ENCODE measurements around the gene HOOK2. TPM values are rescaled to one million over a fixed set of nuclear protein-coding genes. Genes with fewer than 3 reads are reported as not detected.
"Not testable (repeated sequence)": the region's sequence is repeated elsewhere in the genome, so short reads cannot be mapped to it uniquely, and the experiment has no call there.

HOOK2 gene
- 100 to 1,000 TPM; 138 to 387 (median 215) TPM for total RNA-seq

DNA sequence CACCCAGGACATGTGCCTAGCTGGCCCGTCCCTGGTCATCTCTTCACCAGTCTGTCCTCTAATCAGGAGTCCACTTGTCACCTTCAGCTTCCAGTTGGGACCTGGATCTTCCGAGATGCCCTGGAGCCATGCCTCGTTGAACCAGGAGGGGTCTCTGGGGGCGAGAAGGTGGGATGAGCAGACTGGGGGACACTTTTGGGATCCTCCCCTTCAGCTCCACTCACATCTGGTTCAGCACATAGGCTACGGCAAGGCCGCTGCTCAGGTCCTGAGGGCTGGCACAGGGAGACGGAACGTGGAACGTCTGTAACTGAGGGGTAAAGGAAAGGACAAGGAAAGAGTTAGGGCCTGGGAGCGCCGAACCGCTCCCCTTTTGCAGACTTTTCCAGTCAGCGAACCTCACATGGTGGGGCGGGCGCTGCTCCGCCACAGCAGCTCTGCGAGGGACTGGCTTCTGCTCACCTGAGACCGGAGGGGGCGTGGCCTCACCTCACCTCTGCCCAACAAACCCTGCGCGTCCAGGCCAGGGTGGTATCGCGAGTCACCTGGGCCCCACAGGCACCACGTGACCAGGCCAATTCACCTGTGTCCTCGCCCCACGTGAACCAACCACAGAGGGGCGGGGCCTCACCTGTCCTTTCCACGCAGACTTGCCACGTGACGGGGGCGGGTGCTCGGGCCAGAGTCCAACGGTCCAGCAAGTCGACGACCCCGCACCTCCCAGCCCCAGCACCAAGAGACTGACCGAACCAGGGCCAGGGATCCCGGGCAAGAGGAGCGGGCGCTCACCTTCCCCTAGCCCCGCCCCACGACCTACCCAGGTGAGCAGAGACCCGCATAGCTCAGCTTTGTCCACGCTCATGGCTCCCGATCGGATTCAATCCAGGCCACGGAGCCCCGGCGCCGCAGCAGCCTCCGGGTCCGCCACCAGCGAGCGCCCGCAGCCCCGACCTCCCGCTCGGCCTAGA, at the start of gene HOOK2:
HOOK2 (minus strand) TSS at position 965 of the 968 bp plus-strand sequence; CDS start at position 862, 103 bp downstream.
- in situ Hi-C loops (cut with MboI; ENCODE audit: low pct_ligation_motif_present in 1 of 4, low pct_unique_long_range_greater_than_20kb in 1 of 4, low sequenced_read_pairs in 3 of 4): no loop called here
- TF ChIP-seq CTCF (IDR thresholded peaks at IDR 0.05) (no peak), EP300 (IDR thresholded peaks at IDR 0.05; ENCODE audit: low read depth) (no peak), POLR2A (IDR thresholded peaks at IDR 0.05) (peak; percentile 79), POLR2AphosphoS5 (IDR thresholded peaks at IDR 0.05) (peak; percentile 52 to 80 (median 69))
- Histone ChIP-seq H3K9me3 (no peaks in the 10 kb centered on the region), H3K4me3 (peak within 1 kb of the TSS; percentile 47 to 66 (median 56)), H3K27ac (peak within 1 kb of the TSS; percentile 91 to 94 (median 94)), H3K27me3 (no peaks in the 10 kb centered on the region), H3K4me1 (peaks cover 12 to 51% (median 35%) of the 10 kb centered on the region in 4 donors), H3K36me3 (no peaks in the 10 kb centered on the region)
- peak; percentile 97 for DNase-seq
- WGBS, 2 donors (ENCODE audit: low coverage in 1 of 2): 17 to 27% methylated on average over 3 to 49 of the region's 58 CpGs
- intact Hi-C loops (cut with DNase I; ENCODE audit: low total_unique reads): no loop called here

DNA sequence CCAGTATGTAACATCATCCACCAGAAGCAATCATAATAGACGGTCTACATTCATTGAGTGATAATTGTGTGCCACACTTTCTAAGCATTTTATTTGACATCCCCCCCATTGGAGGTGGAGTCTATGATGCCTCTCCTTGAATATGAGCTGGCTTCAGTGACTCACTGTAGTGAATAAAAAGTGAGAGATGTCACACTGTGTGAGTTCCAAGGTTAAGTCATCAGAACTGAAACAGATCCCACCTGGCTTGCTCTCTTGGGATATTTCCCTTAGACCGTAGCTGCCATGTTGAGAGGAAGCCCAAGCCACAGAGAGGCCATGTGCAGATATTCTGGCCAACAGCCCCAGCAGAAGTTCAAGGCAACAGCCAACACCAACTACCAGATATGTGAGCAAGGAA, 46.4 kb upstream of the HOOK2 start:
- Histone ChIP-seq H3K27ac (no peak overlapping the region), H3K27me3 (peaks cover 31% of the 10 kb centered on the region), H3K36me3 (no peaks in the 10 kb centered on the region), H3K4me1 (peaks cover 0 to 7% (median 6%) of the 10 kb centered on the region in 4 donors), H3K4me3 (no peak overlapping the region), H3K9me3 (no peaks in the 10 kb centered on the region)
- in situ Hi-C loops (cut with MboI; ENCODE audit: low pct_ligation_motif_present in 1 of 4, low pct_unique_long_range_greater_than_20kb in 1 of 4, low sequenced_read_pairs in 3 of 4) (no loop called here), intact Hi-C loops (cut with DNase I; ENCODE audit: low total_unique reads) (no loop called here)
- no peak for TF ChIP-seq POLR2AphosphoS5 (IDR thresholded peaks at IDR 0.05)
- no peak for TF ChIP-seq EP300 (IDR thresholded peaks at IDR 0.05; ENCODE audit: low read depth)
- TF ChIP-seq CTCF (IDR thresholded peaks at IDR 0.05): no peak
- no peak for TF ChIP-seq POLR2A (IDR thresholded peaks at IDR 0.05)
- no peak for DNase-seq
- WGBS, 2 donors (ENCODE audit: low coverage in 1 of 2): 80 to 87% methylated on average over 1 to 2 of the region's 2 CpGs

DNA sequence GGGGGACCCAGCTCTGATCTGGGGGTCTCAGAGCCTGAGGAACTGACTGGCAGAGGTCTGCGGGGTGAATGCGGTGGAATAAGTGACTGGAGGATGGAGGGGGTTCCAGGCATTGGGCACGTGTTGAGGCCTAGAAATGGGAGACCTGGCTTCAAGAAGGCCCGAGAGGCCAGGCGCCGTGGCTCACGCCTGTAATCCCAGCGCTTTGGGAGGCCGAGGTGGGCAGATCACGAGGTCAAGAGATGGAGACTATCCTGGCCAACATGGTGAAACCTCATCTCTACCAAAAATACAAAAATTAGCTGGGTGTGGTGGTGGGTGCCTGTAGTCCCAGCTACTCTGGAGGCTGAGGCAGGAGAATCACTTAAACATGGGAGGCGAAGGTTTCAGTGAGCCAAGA, 42.5 kb upstream of the HOOK2 start:
- H3K27me3 ChIP-seq; intact Hi-C loops (cut with DNase I; ENCODE audit: low total_unique reads); H3K4me3 ChIP-seq; H3K9me3 ChIP-seq; H3K4me1 ChIP-seq; H3K27ac ChIP-seq; DNase-seq; in situ Hi-C loops (cut with MboI; ENCODE audit: low pct_ligation_motif_present in 1 of 4, low pct_unique_long_range_greater_than_20kb in 1 of 4, low sequenced_read_pairs in 3 of 4); H3K36me3 ChIP-seq: not testable (repeated sequence)
- WGBS, 2 donors (ENCODE audit: low coverage in 1 of 2): 90% methylated on average over 1 to 11 of the region's 11 CpGs

DNA sequence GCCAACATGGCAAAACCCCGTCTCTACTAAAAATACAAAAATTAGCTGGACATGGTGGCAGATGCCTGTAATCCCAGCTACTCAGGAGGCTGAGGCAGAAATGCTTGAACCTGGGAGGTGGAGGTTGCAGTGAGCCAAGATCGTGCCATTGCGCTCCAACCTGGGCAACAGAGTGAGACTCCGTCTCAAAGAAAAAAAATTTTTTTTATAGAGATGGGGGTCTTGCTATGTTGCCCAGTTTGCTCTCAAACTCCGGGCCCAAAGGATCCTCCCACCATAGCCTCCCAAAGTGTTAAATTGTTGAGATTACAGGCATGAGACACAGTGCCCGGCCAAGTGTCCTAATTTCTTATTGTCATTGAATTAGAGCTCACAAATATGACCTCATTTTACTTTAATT, 41.8 kb upstream of the HOOK2 start:
- intact Hi-C loops (cut with DNase I; ENCODE audit: low total_unique reads); H3K4me1 ChIP-seq; H3K36me3 ChIP-seq; H3K9me3 ChIP-seq; in situ Hi-C loops (cut with MboI; ENCODE audit: low pct_ligation_motif_present in 1 of 4, low pct_unique_long_range_greater_than_20kb in 1 of 4, low sequenced_read_pairs in 3 of 4); H3K4me3 ChIP-seq; H3K27ac ChIP-seq; DNase-seq; H3K27me3 ChIP-seq: not testable (repeated sequence)
- WGBS, 2 donors (ENCODE audit: low coverage in 1 of 2): 84 to 89% methylated on average over 2 to 6 of the region's 6 CpGs

- in situ Hi-C loops (cut with MboI; ENCODE audit: low pct_ligation_motif_present in 1 of 4, low pct_unique_long_range_greater_than_20kb in 1 of 4, low sequenced_read_pairs in 3 of 4): no loop called here
- Histone ChIP-seq H3K36me3 (no peaks in the 10 kb centered on the region), H3K27me3 (no peaks in the 10 kb centered on the region), H3K4me1 (no peaks in the 10 kb centered on the region), H3K27ac (no peak overlapping the region), H3K4me3 (no peak overlapping the region), H3K9me3 (no peaks in the 10 kb centered on the region)
- no peak for TF ChIP-seq POLR2A (IDR thresholded peaks at IDR 0.05)
- TF ChIP-seq EP300 (IDR thresholded peaks at IDR 0.05; ENCODE audit: low read depth): no peak
- TF ChIP-seq POLR2AphosphoS5 (IDR thresholded peaks at IDR 0.05): no peak
- no peak for TF ChIP-seq CTCF (IDR thresholded peaks at IDR 0.05)
- no peak for DNase-seq
- WGBS, 2 donors (ENCODE audit: low coverage in 1 of 2): 92 to 98% methylated on average over 6 to 7 of the region's 7 CpGs
- intact Hi-C loops (cut with DNase I; ENCODE audit: low total_unique reads): no loop called here
Measured at GRCh38 chr19:12815088-12815487, 39.7 kb upstream of the HOOK2 start.

Data from transverse colon (tissue), 4 donors.